ENCODE results near the gene MFAP4.

- TF ChIP-seq, protein P1, sequence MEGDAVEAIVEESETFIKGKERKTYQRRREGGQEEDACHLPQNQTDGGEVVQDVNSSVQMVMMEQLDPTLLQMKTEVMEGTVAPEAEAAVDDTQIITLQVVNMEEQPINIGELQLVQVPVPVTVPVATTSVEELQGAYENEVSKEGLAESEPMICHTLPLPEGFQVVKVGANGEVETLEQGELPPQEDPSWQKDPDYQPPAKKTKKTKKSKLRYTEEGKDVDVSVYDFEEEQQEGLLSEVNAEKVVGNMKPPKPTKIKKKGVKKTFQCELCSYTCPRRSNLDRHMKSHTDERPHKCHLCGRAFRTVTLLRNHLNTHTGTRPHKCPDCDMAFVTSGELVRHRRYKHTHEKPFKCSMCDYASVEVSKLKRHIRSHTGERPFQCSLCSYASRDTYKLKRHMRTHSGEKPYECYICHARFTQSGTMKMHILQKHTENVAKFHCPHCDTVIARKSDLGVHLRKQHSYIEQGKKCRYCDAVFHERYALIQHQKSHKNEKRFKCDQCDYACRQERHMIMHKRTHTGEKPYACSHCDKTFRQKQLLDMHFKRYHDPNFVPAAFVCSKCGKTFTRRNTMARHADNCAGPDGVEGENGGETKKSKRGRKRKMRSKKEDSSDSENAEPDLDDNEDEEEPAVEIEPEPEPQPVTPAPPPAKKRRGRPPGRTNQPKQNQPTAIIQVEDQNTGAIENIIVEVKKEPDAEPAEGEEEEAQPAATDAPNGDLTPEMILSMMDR (conservative IDR thresholded peaks at IDR 0.05; ENCODE audit: low read length), result no peak
- TF ChIP-seq EZH2phosphoT487 (IDR thresholded peaks at IDR 0.05; ENCODE audit: borderline replicate concordance), result no peak
Measured at GRCh38 chr17:19345486-19346350, 41.3 kb downstream of the MFAP4 start.

Measured in Loucy (cell line).